Natural killer cell (primary cell): ENCODE data around the gene MON2. TPM values are rescaled to one million over a fixed set of nuclear protein-coding genes. Genes with fewer than 3 reads are reported as not detected.

Experiments
- ATAC-seq, 3 donors: fragments of 150-1000 bp in 2 of 3; fragments of 200-7000 bp in 1 of 3; cut with Tn5 transposase; 1 replicate in 1 of 3; 2 replicates in 2 of 3; pipeline ENCODE4 v1.10.0; 2021; ENCODE audit warnings: mild to moderate bottlenecking in 2 of 3, moderate library complexity in 2 of 3
- DNase-seq, 2 donors: peaks; one replicate each; pipeline versions ENCODE4 v3.0.0 to v3.0.0-alpha.2; 2013 to 2021; ENCODE audit warnings: mixed read lengths in 1 of 2
- H3K27ac ChIP-seq: one replicate; pipeline ENCODE4 v1.5.1; 2013; ENCODE audit warnings: mild to moderate bottlenecking, low read length
- H3K27me3 ChIP-seq: one replicate; pipeline ENCODE4 v1.6.1; 2013; ENCODE audit warnings: low read length; ENCODE audit not compliant: control insufficient read depth, insufficient read depth
- H3K36me3 ChIP-seq: one replicate; pipeline ENCODE4 v1.6.1; 2013; ENCODE audit warnings: low read length; ENCODE audit not compliant: control insufficient read depth, insufficient read depth
- H3K4me1 ChIP-seq: one replicate; pipeline ENCODE4 v1.6.1; 2013; ENCODE audit warnings: low read length; ENCODE audit not compliant: control insufficient read depth, insufficient read depth
- H3K4me3 ChIP-seq: one replicate; pipeline ENCODE4 v1.5.1; 2013; ENCODE audit warnings: low read length
- H3K9me3 ChIP-seq: one replicate; pipeline ENCODE4 v1.6.1; 2013; ENCODE audit warnings: low read length; ENCODE audit not compliant: control insufficient read depth, insufficient read depth
- H3K27ac Mint-ChIP-seq, 2 donors: one replicate each; pipeline ENCODE4 v1.8.0; 2022; ENCODE audit warnings: mild to moderate bottlenecking in 2 of 2, mixed read lengths in 2 of 2, moderate library complexity in 1 of 2
- H3K27me3 Mint-ChIP-seq, 2 donors: one replicate each; pipeline ENCODE4 v1.8.0; 2022; ENCODE audit warnings: low read depth in 2 of 2, mixed read lengths in 2 of 2
- H3K36me3 Mint-ChIP-seq: one replicate; pipeline ENCODE4 v1.8.0; 2022; ENCODE audit warnings: mixed read lengths
- H3K4me1 Mint-ChIP-seq, 2 donors: one replicate each; pipeline ENCODE4 v1.8.0; 2022; ENCODE audit warnings: mixed read lengths in 2 of 2
- H3K4me3 Mint-ChIP-seq: one replicate; pipeline ENCODE4 v1.8.0; 2022; ENCODE audit warnings: mild to moderate bottlenecking, moderate library complexity, mixed read lengths
- H3K9me3 Mint-ChIP-seq, 2 donors: one replicate each; pipeline ENCODE4 v1.8.0; 2022; ENCODE audit warnings: mixed read lengths in 2 of 2
- WGBS: methylation state at CpG from one replicate; pipeline ENCODE4 v1.1.7; 2013; ENCODE audit warnings: missing lambda C conversion rate; ENCODE audit not compliant: insufficient coverage; 5-methylcytosine and 5-hydroxymethylcytosine counted together
- intact Hi-C: fragments of 100-400 bp; cut with micrococcal nuclease; formaldehyde crosslinking; loops from one replicate; pipeline ENCODE4 v1.14.2; 2022
- total RNA-seq, 4 donors: library from RNA; stranded (reverse); fragments of 120-200 nt in 1 of 4; gene quantifications; one replicate each; pipeline versions ENCODE4 v1.2.3 to v1.2.4, GENCODE V29; 2013 to 2022
- TF ChIP-seq, protein P1 (sequence below): fragments of 200-600 bp; IDR thresholded peaks from one replicate; pipeline ENCODE4 v1.8.0; 2022; ENCODE audit warnings: antibody characterized with exemption

Gene MON2
- total RNA-seq, 3 donors from 2014 or later (not counting 1 experiment from before 2014, with no cell fraction given) = 80.0 to 100 (median 86.7) TPM

DNA sequence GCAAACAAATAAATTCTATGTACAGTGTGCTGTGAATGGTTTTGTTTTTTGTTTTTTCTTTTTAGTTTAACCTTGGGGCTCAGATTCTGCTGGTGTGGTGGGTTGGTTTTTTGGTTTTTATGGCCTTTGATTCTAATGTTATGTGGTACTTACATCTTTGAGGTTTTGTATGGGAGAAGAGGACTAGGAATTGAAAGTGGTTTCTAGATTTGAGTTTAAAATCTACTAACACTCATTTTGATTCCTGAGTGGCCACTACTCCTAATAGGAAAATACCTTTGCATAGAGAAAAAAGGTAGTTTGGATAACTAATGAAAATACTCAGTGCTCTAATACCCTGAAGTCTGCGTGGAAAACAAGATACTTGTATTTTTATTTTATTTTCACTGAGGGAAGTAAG, 137.7 kb downstream of the MON2 start:
- no CpG with 5 or more reads among the region's 1 CpG for WGBS
- peaks cover 34 to 38% of the 10 kb centered on the region in 2 donors for H3K4me1 Mint-ChIP-seq
- peaks cover 3% of the 10 kb centered on the region for H3K4me1 ChIP-seq
- peak overlapping the region; percentile 99 to 100 for H3K27ac Mint-ChIP-seq
- H3K27ac ChIP-seq = peak overlapping the region; percentile 98
- no peaks in the 10 kb centered on the region for H3K9me3 ChIP-seq
- intact Hi-C loops = no loop called here
- peak overlapping the region; percentile 91 for H3K4me3 Mint-ChIP-seq
- no peaks in the 10 kb centered on the region for H3K36me3 ChIP-seq
- H3K4me3 ChIP-seq = peak overlapping the region; percentile 61
- DNase-seq (peak in 1 of 2 donors; percentile 37), ATAC-seq (no peak)
- no peaks in the 10 kb centered on the region for H3K27me3 ChIP-seq
- TF ChIP-seq, protein P1, sequence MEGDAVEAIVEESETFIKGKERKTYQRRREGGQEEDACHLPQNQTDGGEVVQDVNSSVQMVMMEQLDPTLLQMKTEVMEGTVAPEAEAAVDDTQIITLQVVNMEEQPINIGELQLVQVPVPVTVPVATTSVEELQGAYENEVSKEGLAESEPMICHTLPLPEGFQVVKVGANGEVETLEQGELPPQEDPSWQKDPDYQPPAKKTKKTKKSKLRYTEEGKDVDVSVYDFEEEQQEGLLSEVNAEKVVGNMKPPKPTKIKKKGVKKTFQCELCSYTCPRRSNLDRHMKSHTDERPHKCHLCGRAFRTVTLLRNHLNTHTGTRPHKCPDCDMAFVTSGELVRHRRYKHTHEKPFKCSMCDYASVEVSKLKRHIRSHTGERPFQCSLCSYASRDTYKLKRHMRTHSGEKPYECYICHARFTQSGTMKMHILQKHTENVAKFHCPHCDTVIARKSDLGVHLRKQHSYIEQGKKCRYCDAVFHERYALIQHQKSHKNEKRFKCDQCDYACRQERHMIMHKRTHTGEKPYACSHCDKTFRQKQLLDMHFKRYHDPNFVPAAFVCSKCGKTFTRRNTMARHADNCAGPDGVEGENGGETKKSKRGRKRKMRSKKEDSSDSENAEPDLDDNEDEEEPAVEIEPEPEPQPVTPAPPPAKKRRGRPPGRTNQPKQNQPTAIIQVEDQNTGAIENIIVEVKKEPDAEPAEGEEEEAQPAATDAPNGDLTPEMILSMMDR = no peak
- H3K27me3 Mint-ChIP-seq = no peaks in the 10 kb centered on the region
- H3K36me3 Mint-ChIP-seq = no peaks in the 10 kb centered on the region
- H3K9me3 Mint-ChIP-seq = no peaks in the 10 kb centered on the region

DNA sequence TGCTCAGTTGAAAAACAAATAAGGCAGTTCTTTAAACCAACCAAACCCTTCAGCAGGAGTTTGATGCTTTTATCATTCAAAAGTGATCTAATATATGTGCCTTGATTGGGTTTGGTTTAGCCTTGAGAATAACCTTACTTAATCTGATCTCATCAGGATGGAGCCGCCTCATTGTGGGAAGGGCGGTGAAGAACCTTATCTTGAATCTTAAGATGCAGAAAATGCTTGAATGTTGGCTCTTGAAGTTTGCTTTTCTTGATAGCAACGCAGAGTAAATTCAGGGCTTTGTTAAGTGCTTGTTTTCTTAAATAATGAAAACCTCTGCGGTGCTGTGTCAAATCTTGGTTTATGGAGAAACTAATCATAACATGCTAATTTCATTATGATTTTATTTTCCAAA, 138.2 kb downstream of the MON2 start:
- Histone ChIP-seq H3K4me3 (no peak overlapping the region), H3K27ac (peak overlapping the region; percentile 98), H3K9me3 (no peaks in the 10 kb centered on the region), H3K27me3 (no peaks in the 10 kb centered on the region), H3K4me1 (peaks cover 3% of the 10 kb centered on the region), H3K36me3 (no peaks in the 10 kb centered on the region)
- WGBS = 26% methylated on average over 4 of the region's 4 CpGs
- H3K4me1 Mint-ChIP-seq = peaks cover 34 to 38% of the 10 kb centered on the region in 2 donors
- H3K27me3 Mint-ChIP-seq = no peaks in the 10 kb centered on the region
- TF ChIP-seq, protein P1 = no peak
- H3K9me3 Mint-ChIP-seq = no peaks in the 10 kb centered on the region
- no peaks in the 10 kb centered on the region for H3K36me3 Mint-ChIP-seq
- H3K27ac Mint-ChIP-seq = peak overlapping the region; percentile 99 to 100
- H3K4me3 Mint-ChIP-seq = peak overlapping the region; percentile 91
- DNase-seq (peak in 1 of 2 donors; percentile 56), ATAC-seq (no peak)
- intact Hi-C loops = no loop called here

DNA sequence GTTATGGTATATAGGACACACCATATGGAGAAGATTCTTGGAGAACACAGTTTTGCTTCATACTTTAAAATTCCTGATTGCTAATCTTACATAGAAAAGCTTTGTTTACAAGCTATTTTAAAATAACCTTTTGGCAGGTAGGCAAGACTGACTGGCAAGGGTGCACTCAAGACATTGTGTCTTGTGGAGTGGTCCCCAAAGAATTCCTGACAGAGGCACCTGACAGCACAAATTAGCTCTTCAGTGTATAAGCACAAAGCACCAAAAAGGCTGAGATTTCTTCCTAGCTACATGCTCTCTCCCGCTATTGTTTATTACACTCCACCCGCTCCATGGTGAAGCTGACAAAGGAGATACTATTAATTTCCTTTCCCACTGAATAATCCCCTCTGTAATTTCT, 139.4 kb downstream of the MON2 start:
- Histone ChIP-seq H3K27ac (no peak overlapping the region), H3K36me3 (no peaks in the 10 kb centered on the region), H3K4me3 (no peak overlapping the region), H3K9me3 (no peaks in the 10 kb centered on the region), H3K4me1 (peaks cover 3% of the 10 kb centered on the region), H3K27me3 (no peaks in the 10 kb centered on the region)
- no peak for ATAC-seq
- no peaks in the 10 kb centered on the region for H3K9me3 Mint-ChIP-seq
- TF ChIP-seq, protein P1 = no peak
- DNase-seq = no peak
- intact Hi-C loops = no loop called here
- H3K36me3 Mint-ChIP-seq = no peaks in the 10 kb centered on the region
- peak overlapping the region; percentile 91 for H3K4me3 Mint-ChIP-seq
- no peaks in the 10 kb centered on the region for H3K27me3 Mint-ChIP-seq
- 95% methylated on average over 2 of the region's 2 CpGs for WGBS
- H3K27ac Mint-ChIP-seq = peak overlapping the region; percentile 99 to 100
- peaks cover 34 to 38% of the 10 kb centered on the region in 2 donors for H3K4me1 Mint-ChIP-seq

DNA sequence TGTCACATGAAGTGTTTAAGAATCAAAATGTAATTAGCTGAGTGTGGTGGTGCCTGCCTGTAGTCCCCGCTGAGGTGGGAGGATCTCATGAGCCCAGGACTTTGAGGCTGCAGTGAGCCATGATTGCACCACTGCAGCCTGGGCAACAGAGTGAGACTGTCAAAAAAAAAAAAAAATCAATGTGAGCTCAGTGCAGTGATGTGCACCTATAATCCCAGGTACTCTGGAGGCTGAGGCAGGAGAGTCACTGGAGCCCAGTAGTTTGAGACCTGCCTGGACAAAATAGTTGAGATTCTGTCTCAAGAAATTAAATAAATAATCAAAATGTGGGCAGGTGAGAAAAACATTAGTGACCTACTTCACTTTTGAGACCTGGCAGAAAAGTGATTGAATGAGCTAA, 140.0 kb downstream of the MON2 start:
- 100% methylated on average over 1 of the region's 1 CpG for WGBS
- Histone ChIP-seq H3K27me3 (no peaks in the 10 kb centered on the region), H3K4me3 (no peak overlapping the region), H3K36me3 (no peaks in the 10 kb centered on the region), H3K9me3 (no peaks in the 10 kb centered on the region), H3K4me1 (peaks cover 3% of the 10 kb centered on the region), H3K27ac (no peak overlapping the region)
- DNase-seq (no peak), ATAC-seq (no peak)
- Mint-ChIP-seq H3K4me1 (peaks cover 34 to 38% of the 10 kb centered on the region in 2 donors), H3K9me3 (no peaks in the 10 kb centered on the region), H3K4me3 (no peak overlapping the region), H3K27me3 (no peaks in the 10 kb centered on the region), H3K27ac (peak overlapping the region; percentile 99 to 100), H3K36me3 (no peaks in the 10 kb centered on the region)
- intact Hi-C loops = no loop called here
- TF ChIP-seq, protein P1 = no peak
